Calu3 (cell line): Measurements from ENCODE around the gene TFF3. TPM values are rescaled to one million over a fixed set of nuclear protein-coding genes. Genes with fewer than 3 reads are reported as not detected.
"Not testable (repeated sequence)": the region's sequence is repeated elsewhere in the genome, so short reads cannot be mapped to it uniquely, and the experiment has no call there.

Experiments
- BruUV-seq: library from RNA; stranded (reverse); fragments of 400-500 nt; replicated peaks from 2 replicates; lab custom pipeline; 2021; lab: Mats Ljungman, UMichigan
- CTCF ChIA-PET: fragments of 300-600 bp; sonication (Branson Sonifier 250); formaldehyde crosslinking; loops from one replicate; lab custom pipeline; 2022; ENCODE audit warnings: antibody characterized with exemption; lab: Charles Lee
- DNase-seq: peaks from one replicate; pipeline ENCODE4 v3.0.0; 2022
- H3K27ac Mint-ChIP-seq: one replicate; pipeline ENCODE4 v1.8.0; 2022; ENCODE audit warnings: mixed read lengths; ENCODE audit not compliant: unreplicated experiment
- H3K27me3 Mint-ChIP-seq: one replicate; pipeline ENCODE4 v1.8.0; 2022; ENCODE audit warnings: mixed read lengths; ENCODE audit not compliant: unreplicated experiment
- H3K36me3 Mint-ChIP-seq: one replicate; pipeline ENCODE4 v1.8.0; 2022; ENCODE audit warnings: mild to moderate bottlenecking, moderate library complexity, mixed read lengths; ENCODE audit not compliant: insufficient read depth, unreplicated experiment
- H3K4me1 Mint-ChIP-seq: one replicate; pipeline ENCODE4 v1.8.0; 2022; ENCODE audit warnings: mild to moderate bottlenecking, low read depth, mixed read lengths; ENCODE audit not compliant: unreplicated experiment
- H3K4me3 Mint-ChIP-seq: one replicate; pipeline ENCODE4 v1.8.0; 2022; ENCODE audit warnings: mild to moderate bottlenecking, low read depth, moderate library complexity, mixed read lengths; ENCODE audit not compliant: unreplicated experiment
- H3K9me3 Mint-ChIP-seq: one replicate; pipeline ENCODE4 v1.8.0; 2022; ENCODE audit warnings: low read depth, mixed read lengths; ENCODE audit not compliant: unreplicated experiment
- intact Hi-C: fragments of 100-400 bp; cut with micrococcal nuclease; formaldehyde crosslinking; loops from one replicate; pipeline ENCODE4 v1.10.0; 2022; ENCODE audit not compliant: unreplicated experiment
- total RNA-seq: library from RNA; stranded (reverse); gene quantifications from 2 replicates; pipeline ENCODE4 v1.2.3, GENCODE V29; 2022
- TF ChIP-seq, protein P1 (sequence below): fragments of 200-600 bp; IDR thresholded peaks from one replicate; pipeline ENCODE4 v1.8.0; 2022; ENCODE audit warnings: antibody characterized with exemption; ENCODE audit not compliant: unreplicated experiment

Gene TFF3
- total RNA-seq, 1 experiment from 2014 or later = not detected

GRCh38 chr21:42295845-42296244, 19.4 kb downstream of the TFF3 start:
- H3K27me3 Mint-ChIP-seq = peaks cover 9% of the 10 kb centered on the region
- no peak for DNase-seq
- no peaks in the 10 kb centered on the region for H3K9me3 Mint-ChIP-seq
- H3K4me1 Mint-ChIP-seq = no peaks in the 10 kb centered on the region
- H3K27ac Mint-ChIP-seq = no peak overlapping the region
- CTCF ChIA-PET = no interaction called here
- no peaks in the 10 kb centered on the region for H3K36me3 Mint-ChIP-seq
- TF ChIP-seq, protein P1, sequence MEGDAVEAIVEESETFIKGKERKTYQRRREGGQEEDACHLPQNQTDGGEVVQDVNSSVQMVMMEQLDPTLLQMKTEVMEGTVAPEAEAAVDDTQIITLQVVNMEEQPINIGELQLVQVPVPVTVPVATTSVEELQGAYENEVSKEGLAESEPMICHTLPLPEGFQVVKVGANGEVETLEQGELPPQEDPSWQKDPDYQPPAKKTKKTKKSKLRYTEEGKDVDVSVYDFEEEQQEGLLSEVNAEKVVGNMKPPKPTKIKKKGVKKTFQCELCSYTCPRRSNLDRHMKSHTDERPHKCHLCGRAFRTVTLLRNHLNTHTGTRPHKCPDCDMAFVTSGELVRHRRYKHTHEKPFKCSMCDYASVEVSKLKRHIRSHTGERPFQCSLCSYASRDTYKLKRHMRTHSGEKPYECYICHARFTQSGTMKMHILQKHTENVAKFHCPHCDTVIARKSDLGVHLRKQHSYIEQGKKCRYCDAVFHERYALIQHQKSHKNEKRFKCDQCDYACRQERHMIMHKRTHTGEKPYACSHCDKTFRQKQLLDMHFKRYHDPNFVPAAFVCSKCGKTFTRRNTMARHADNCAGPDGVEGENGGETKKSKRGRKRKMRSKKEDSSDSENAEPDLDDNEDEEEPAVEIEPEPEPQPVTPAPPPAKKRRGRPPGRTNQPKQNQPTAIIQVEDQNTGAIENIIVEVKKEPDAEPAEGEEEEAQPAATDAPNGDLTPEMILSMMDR = no peak
- intact Hi-C loops = no loop called here
- no peak overlapping the region for H3K4me3 Mint-ChIP-seq
- no TSS peak for BruUV-seq

GRCh38 chr21:42294273-42294880, 20.8 kb downstream of the TFF3 start:
- Mint-ChIP-seq H3K27ac (no peak overlapping the region), H3K4me3 (no peak overlapping the region), H3K4me1 (no peaks in the 10 kb centered on the region), H3K9me3 (no peaks in the 10 kb centered on the region), H3K27me3 (peaks cover 9% of the 10 kb centered on the region), H3K36me3 (no peaks in the 10 kb centered on the region)
- DNase-seq = no peak
- intact Hi-C loops = no loop called here
- CTCF ChIA-PET = no interaction called here
- no TSS peak for BruUV-seq
- TF ChIP-seq, protein P1 = no peak

DNA sequence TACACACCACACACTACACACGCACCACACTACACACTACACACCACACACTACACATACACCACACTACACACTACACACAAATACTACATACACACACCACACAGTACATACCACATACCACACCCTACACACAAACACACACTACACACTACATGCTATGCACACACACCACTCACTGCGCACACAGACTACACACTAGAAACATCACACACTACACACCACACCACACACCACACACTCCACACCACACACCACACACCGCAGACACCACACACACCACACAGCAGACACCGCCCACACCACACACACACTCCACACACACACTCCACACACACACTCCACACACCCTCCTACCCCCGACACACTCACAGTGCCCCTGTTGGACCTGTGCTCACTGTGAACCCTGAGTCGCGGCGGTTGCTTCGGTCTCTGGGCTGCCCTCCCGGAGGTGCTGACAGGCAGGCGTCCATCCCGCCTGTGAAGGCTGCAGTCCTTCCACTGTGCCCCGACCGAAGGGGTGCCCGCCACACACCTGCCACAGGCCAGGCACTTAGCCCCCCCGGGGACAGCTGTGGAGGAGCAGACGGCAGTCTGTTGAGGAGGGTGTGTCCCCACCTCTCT, 21.4 kb downstream of the TFF3 start:
- BruUV-seq = no TSS peak
- CTCF ChIA-PET = no interaction called here
- no peak for DNase-seq
- Mint-ChIP-seq H3K4me3 (no peak overlapping the region), H3K36me3 (no peaks in the 10 kb centered on the region), H3K9me3 (no peaks in the 10 kb centered on the region), H3K27me3 (peaks cover 9% of the 10 kb centered on the region), H3K4me1 (no peaks in the 10 kb centered on the region), H3K27ac (no peak overlapping the region)
- TF ChIP-seq, protein P1 = no peak
- intact Hi-C loops = no loop called here

DNA sequence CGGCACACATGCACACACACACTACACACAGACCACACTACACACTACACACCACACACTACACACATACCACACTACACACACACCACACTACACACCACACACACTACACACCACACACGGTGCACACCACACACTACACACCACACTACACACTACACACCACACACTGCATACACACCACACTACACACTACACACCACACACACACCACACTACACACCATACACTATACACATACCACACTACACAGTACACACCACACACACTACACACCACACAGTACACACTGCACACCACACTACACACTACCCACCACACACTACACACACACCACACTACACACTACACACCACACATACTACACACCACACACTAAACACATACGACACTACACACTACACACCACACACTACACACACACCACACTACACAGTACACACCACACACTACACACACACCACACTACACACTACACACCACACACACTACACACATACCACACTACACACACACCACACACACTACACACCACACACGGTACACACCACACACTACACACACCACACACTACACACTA, 22.6 kb downstream of the TFF3 start:
- intact Hi-C loops, BruUV-seq, H3K36me3 Mint-ChIP-seq, DNase-seq, H3K9me3 Mint-ChIP-seq, H3K4me1 Mint-ChIP-seq, H3K4me3 Mint-ChIP-seq, H3K27ac Mint-ChIP-seq, H3K27me3 Mint-ChIP-seq: not testable (repeated sequence)
- CTCF ChIA-PET = interaction anchor here (0.7 kb wide), 1 partner anchor 170 kb away, joined by 3 read pairs; no protein-coding TSS in a partner anchor
